Right cardiac atrium (tissue), 5 donors: ENCODE measurements around the gene TNC. TPM values are rescaled to one million over a fixed set of nuclear protein-coding genes. Genes with fewer than 3 reads are reported as not detected.

Source experiments
- ATAC-seq, 2 donors: fragments of 200-7000 bp; cut with Tn5 transposase; one replicate each; pipeline versions ENCODE4 v1.8.0 to v1.9.1; 2020; ENCODE audit warnings: moderate library complexity in 2 of 2, mild to moderate bottlenecking in 1 of 2
- DNase-seq, 3 donors: peaks; one replicate each; pipeline ENCODE4 v3.0.0-alpha.2; 2020
- H3K27ac ChIP-seq: one replicate; pipeline ENCODE4 v1.5.1; 2013; ENCODE audit warnings: mild to moderate bottlenecking, low read length, control low read depth, moderate library complexity
- H3K27me3 ChIP-seq: one replicate; pipeline ENCODE4 v1.6.1; 2013; ENCODE audit not compliant: control insufficient read depth, insufficient read depth
- H3K4me1 ChIP-seq: one replicate; pipeline ENCODE4 v1.6.1; 2013; ENCODE audit warnings: low read length; ENCODE audit not compliant: control insufficient read depth, insufficient read depth
- H3K4me3 ChIP-seq: one replicate; pipeline ENCODE4 v1.5.1; 2013; ENCODE audit warnings: low read length, control low read depth
- H3K9me3 ChIP-seq: one replicate; pipeline ENCODE4 v1.6.1; 2013; ENCODE audit warnings: low read length; ENCODE audit not compliant: control insufficient read depth
- WGBS: extraction: QIAGEN DNeasy Blood & Tissue Kit; methylation state at CpG from one replicate; pipeline ENCODE4 v1.1.7; 2013; 5-methylcytosine and 5-hydroxymethylcytosine counted together
- intact Hi-C, 4 donors: fragments of 100-400 bp; cut with DNase I; formaldehyde crosslinking; loops; one replicate each; pipeline versions ENCODE4 v1.11.0 to v1.14.0; 2022 to 2023
- polyA plus RNA-seq: library from polyadenylated mRNA; stranded (reverse); fragments of 200-250 nt; gene quantifications from one replicate; pipeline ENCODE4 v1.2.3, GENCODE V29; 2013
- total RNA-seq, 4 donors: library from RNA; stranded (reverse); fragmentation: NEBNext Ultra II Directional; extraction: Animal tissue kit (Norgen Biotek cat#: 25700); gene quantifications; one replicate each; pipeline ENCODE4 v1.2.1, GENCODE V29; 2021
- donor health status: healthy with polysubstance abuse.
- donor health status: DM: no; HTN: yes; CAD: no.
- donor health status: DM: no; HTN: no; CAD: no.
- donor health status: DM: no; HTN: yes; CAD: no; lungs with severe emphysema.
- donor health status: DM: yes; HTN: yes; CAD: no.

The TNC gene
- total and polyA plus RNA-seq, 5 donors: 2.5 to 34.4 (median 6.9) TPM

DNA sequence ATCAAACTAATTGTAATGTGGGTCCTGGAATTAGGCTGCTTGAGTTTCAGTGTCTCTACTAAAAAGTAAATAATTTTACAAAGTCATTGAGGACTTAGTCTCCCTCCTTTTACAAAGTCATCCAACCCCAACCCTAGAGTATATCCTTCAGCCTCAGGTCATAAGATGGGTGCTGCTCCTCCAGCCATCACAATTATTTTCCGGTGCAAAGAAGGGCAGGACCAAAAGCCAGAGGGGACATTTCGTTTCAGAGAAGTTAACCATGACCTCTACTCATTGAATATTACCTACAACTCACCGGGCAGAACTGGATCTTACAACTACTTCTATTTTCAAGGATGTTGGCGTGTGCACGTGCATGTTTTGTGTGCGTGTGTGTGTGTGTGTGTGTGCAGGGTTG, 127.1 kb downstream of the TNC start:
- no peaks in the 10 kb centered on the region for H3K4me1 ChIP-seq
- DNase-seq (no peak), ATAC-seq (no peak)
- H3K9me3 ChIP-seq: no peaks in the 10 kb centered on the region
- H3K27me3 ChIP-seq: no peaks in the 10 kb centered on the region
- WGBS: 75% methylated on average over 6 of the region's 6 CpGs
- H3K4me3 ChIP-seq: no peak overlapping the region
- no peak overlapping the region for H3K27ac ChIP-seq
- intact Hi-C loops: no loop called here

- WGBS: 65% methylated on average over 4 of the region's 4 CpGs
- intact Hi-C loops: no loop called here
- no peak overlapping the region for H3K4me3 ChIP-seq
- ATAC-seq: no peak
- H3K27ac ChIP-seq: no peak overlapping the region
- H3K9me3 ChIP-seq: no peaks in the 10 kb centered on the region
- no peaks in the 10 kb centered on the region for H3K27me3 ChIP-seq
- DNase-seq: no peak
- no peaks in the 10 kb centered on the region for H3K4me1 ChIP-seq
Observed at GRCh38 chr9:114989600-114990410, 128.2 kb downstream of the TNC start.

- Histone ChIP-seq H3K9me3 (no peaks in the 10 kb centered on the region), H3K4me1 (no peaks in the 10 kb centered on the region), H3K27ac (no peak overlapping the region), H3K4me3 (no peak overlapping the region), H3K27me3 (no peaks in the 10 kb centered on the region)
- ATAC-seq (no peak), DNase-seq (no peak)
- 88% methylated on average over 8 of the region's 8 CpGs for WGBS
- intact Hi-C loops: no loop called here
Observed at GRCh38 chr9:114988962-114989599, 128.9 kb downstream of the TNC start.

- 87% methylated on average over 1 of the region's 1 CpG for WGBS
- Histone ChIP-seq H3K9me3 (no peaks in the 10 kb centered on the region), H3K4me1 (no peaks in the 10 kb centered on the region), H3K27me3 (no peaks in the 10 kb centered on the region), H3K27ac (no peak overlapping the region), H3K4me3 (no peak overlapping the region)
- DNase-seq (no peak), ATAC-seq (no peak)
- intact Hi-C loops: no loop called here
Observed at GRCh38 chr9:114987116-114987515, 130.8 kb downstream of the TNC start.

DNA sequence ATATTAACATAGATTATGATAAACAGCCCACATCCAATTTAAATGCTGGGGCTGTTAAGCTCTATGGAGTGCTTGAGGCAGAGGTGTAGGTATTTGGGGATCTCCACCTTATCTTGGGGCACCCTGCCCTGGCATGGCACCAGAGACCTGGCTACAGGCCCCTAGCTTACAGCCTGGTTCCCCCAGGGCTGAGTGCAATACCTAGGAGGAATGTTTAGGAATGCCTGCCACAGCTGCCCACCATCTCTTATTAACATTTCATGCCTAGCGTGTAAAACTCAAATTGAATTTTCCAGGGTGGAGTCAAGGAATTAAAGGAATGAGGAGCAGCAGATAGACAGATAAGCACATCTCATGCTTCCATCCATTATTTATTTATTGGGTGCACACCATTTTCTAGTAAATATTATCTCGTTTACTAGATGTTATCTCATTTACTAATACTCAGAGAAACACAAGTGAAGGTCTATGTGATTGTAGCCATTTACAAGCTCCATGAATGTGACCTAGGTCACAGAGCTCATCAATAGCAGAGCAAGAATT, 131.9 kb downstream of the TNC start:
- H3K4me1 ChIP-seq: no peaks in the 10 kb centered on the region
- ATAC-seq (no peak), DNase-seq (no peak)
- H3K9me3 ChIP-seq: no peaks in the 10 kb centered on the region
- H3K4me3 ChIP-seq: no peak overlapping the region
- no peaks in the 10 kb centered on the region for H3K27me3 ChIP-seq
- no peak overlapping the region for H3K27ac ChIP-seq
- intact Hi-C loops: no loop called here
- WGBS: 72% methylated on average over 2 of the region's 2 CpGs

DNA sequence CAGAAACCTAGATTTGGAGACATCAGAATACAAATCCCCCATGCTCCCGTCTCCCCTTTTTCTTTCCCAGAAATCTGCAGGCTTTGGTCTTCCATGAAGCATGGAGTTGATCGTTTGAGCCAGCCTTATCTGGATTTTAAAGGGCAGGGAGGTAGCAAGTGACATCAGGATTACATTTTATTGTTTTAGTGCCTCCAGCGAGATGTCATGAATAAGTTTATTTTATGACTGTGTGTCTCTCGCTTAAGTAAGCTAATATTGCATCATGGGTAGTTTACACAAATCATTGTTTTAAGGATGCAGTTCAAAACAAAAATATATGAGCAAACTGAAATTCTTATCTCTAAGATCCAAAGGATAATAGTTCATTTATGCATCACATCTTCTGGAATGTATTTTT, 136.9 kb downstream of the TNC start:
- H3K4me1 ChIP-seq: no peaks in the 10 kb centered on the region
- H3K4me3 ChIP-seq: no peak overlapping the region
- no peak overlapping the region for H3K27ac ChIP-seq
- H3K9me3 ChIP-seq: no peaks in the 10 kb centered on the region
- no peaks in the 10 kb centered on the region for H3K27me3 ChIP-seq
- ATAC-seq: no peak
- 73% methylated on average over 4 of the region's 4 CpGs for WGBS
- intact Hi-C loops: no loop called here
- no peak for DNase-seq

- no peaks in the 10 kb centered on the region for H3K9me3 ChIP-seq
- no peaks in the 10 kb centered on the region for H3K4me1 ChIP-seq
- intact Hi-C loops: no loop called here
- no peak overlapping the region for H3K4me3 ChIP-seq
- no peak overlapping the region for H3K27ac ChIP-seq
- 79% methylated on average over 2 of the region's 2 CpGs for WGBS
- no peak for ATAC-seq
- H3K27me3 ChIP-seq: no peaks in the 10 kb centered on the region
- DNase-seq: no peak
Observed at GRCh38 chr9:114973216-114973615, 144.7 kb downstream of the TNC start.

- 68% methylated on average over 3 of the region's 3 CpGs for WGBS
- ATAC-seq (no peak), DNase-seq (no peak)
- Histone ChIP-seq H3K27ac (no peak overlapping the region), H3K9me3 (no peaks in the 10 kb centered on the region), H3K4me1 (no peaks in the 10 kb centered on the region), H3K27me3 (no peaks in the 10 kb centered on the region), H3K4me3 (no peak overlapping the region)
- intact Hi-C loops: no loop called here
Observed at GRCh38 chr9:114972510-114973136, 145.3 kb downstream of the TNC start.

Other genes starting within 250 kb of the TNC start
- 1 to 10 TPM in 1 of 4 donors, under 1 TPM in 3; 0.40 to 1.0 (median 0.92) TPM for gene TNFSF8, start 187.6 kb downstream of the TNC start, total RNA-seq
- gene TNFSF8, start 187.6 kb downstream of the TNC start, polyA plus RNA-seq: 0.18 TPM